Medulla oblongata (tissue), 1 donor: Measurements from ENCODE around the gene MRGPRD.
A peak's percentile ranks its signal among the peaks of the same experiment; 100 is the strongest.
"Not testable (repeated sequence)": the region's sequence is repeated elsewhere in the genome, so short reads cannot be mapped to it uniquely, and the experiment has no call there.

Source experiments
- DNase-seq: peaks from one replicate; pipeline ENCODE4 v3.0.0-alpha.2; 2015; ENCODE audit errors: extremely low spot score

The MRGPRD gene

GRCh38 chr11:69005631-69006368 lies 25.0 kb upstream of the MRGPRD start:
- DNase-seq = no peak

- no peak for DNase-seq
These were observed 24.4 kb upstream of the MRGPRD start for GRCh38 chr11:69005183-69005630.

- DNase-seq = no peak
These were observed 23.8 kb upstream of the MRGPRD start for GRCh38 chr11:69004411-69005182.

GRCh38 chr11:69003866-69004367 lies 23.1 kb upstream of the MRGPRD start:
- no peak for DNase-seq

GRCh38 chr11:69003301-69003865 lies 22.6 kb upstream of the MRGPRD start:
- DNase-seq = no peak

GRCh38 chr11:69002570-69003231 lies 21.9 kb upstream of the MRGPRD start:
- no peak for DNase-seq

GRCh38 chr11:69002110-69002569 lies 21.4 kb upstream of the MRGPRD start:
- no peak for DNase-seq

GRCh38 chr11:69001243-69002081 lies 20.7 kb upstream of the MRGPRD start:
- no peak for DNase-seq

GRCh38 chr11:69000831-69001242 lies 20.1 kb upstream of the MRGPRD start:
- peak; percentile 16 for DNase-seq

- DNase-seq = no peak
These were observed 19.6 kb upstream of the MRGPRD start for GRCh38 chr11:69000391-69000790.

GRCh38 chr11:68999748-69000355 lies 19.1 kb upstream of the MRGPRD start:
- not testable (repeated sequence) for DNase-seq

- no peak for DNase-seq
These were observed 18.4 kb upstream of the MRGPRD start for GRCh38 chr11:68999093-68999747.

GRCh38 chr11:68998390-68998911 lies 17.7 kb upstream of the MRGPRD start:
- DNase-seq = peak; percentile 41

GRCh38 chr11:68997995-68998348 lies 17.2 kb upstream of the MRGPRD start:
- no peak for DNase-seq

- no peak for DNase-seq
These were observed 16.6 kb upstream of the MRGPRD start for GRCh38 chr11:68997124-68997994.

- no peak for DNase-seq
These were observed 15.8 kb upstream of the MRGPRD start for GRCh38 chr11:68996376-68997123.

GRCh38 chr11:68994894-68995285 lies 14.1 kb upstream of the MRGPRD start:
- DNase-seq = no peak
